Calu3 (cell line): ENCODE measurements around the gene TSHZ2. TPM values are rescaled to one million over a fixed set of nuclear protein-coding genes. Genes with fewer than 3 reads are reported as not detected.

Source experiments
- BruUV-seq: library from RNA; stranded (reverse); fragments of 400-500 nt; replicated peaks from 2 replicates; lab custom pipeline; 2021; lab: Mats Ljungman, UMichigan
- CTCF ChIA-PET: fragments of 300-600 bp; sonication (Branson Sonifier 250); formaldehyde crosslinking; loops from one replicate; lab custom pipeline; 2022; ENCODE audit warnings: antibody characterized with exemption; lab: Charles Lee
- DNase-seq: peaks from one replicate; pipeline ENCODE4 v3.0.0; 2022
- H3K27ac Mint-ChIP-seq: one replicate; pipeline ENCODE4 v1.8.0; 2022; ENCODE audit warnings: mixed read lengths; ENCODE audit not compliant: unreplicated experiment
- H3K27me3 Mint-ChIP-seq: one replicate; pipeline ENCODE4 v1.8.0; 2022; ENCODE audit warnings: mixed read lengths; ENCODE audit not compliant: unreplicated experiment
- H3K36me3 Mint-ChIP-seq: one replicate; pipeline ENCODE4 v1.8.0; 2022; ENCODE audit warnings: mild to moderate bottlenecking, moderate library complexity, mixed read lengths; ENCODE audit not compliant: insufficient read depth, unreplicated experiment
- H3K4me1 Mint-ChIP-seq: one replicate; pipeline ENCODE4 v1.8.0; 2022; ENCODE audit warnings: mild to moderate bottlenecking, low read depth, mixed read lengths; ENCODE audit not compliant: unreplicated experiment
- H3K4me3 Mint-ChIP-seq: one replicate; pipeline ENCODE4 v1.8.0; 2022; ENCODE audit warnings: mild to moderate bottlenecking, low read depth, moderate library complexity, mixed read lengths; ENCODE audit not compliant: unreplicated experiment
- H3K9me3 Mint-ChIP-seq: one replicate; pipeline ENCODE4 v1.8.0; 2022; ENCODE audit warnings: low read depth, mixed read lengths; ENCODE audit not compliant: unreplicated experiment
- CTCF ChIP-seq: fragments of 200-600 bp; IDR thresholded peaks from one replicate; pipeline ENCODE4 v1.8.0; 2022; ENCODE audit warnings: antibody characterized with exemption; ENCODE audit not compliant: unreplicated experiment
- intact Hi-C: fragments of 100-400 bp; cut with micrococcal nuclease; formaldehyde crosslinking; loops from one replicate; pipeline ENCODE4 v1.10.0; 2022; ENCODE audit not compliant: unreplicated experiment
- total RNA-seq: library from RNA; stranded (reverse); gene quantifications from 2 replicates; pipeline ENCODE4 v1.2.3, GENCODE V29; 2022

TSHZ2 gene
- total RNA-seq, 1 experiment from 2014 or later: not detected

GRCh38 chr20:53080687-53080962 lies 108.5 kb downstream of the TSHZ2 start:
- no peaks in the 10 kb centered on the region for H3K9me3 Mint-ChIP-seq
- no peak overlapping the region for H3K4me3 Mint-ChIP-seq
- no peaks in the 10 kb centered on the region for H3K27me3 Mint-ChIP-seq
- H3K27ac Mint-ChIP-seq: no peak overlapping the region
- no peak for DNase-seq
- peaks cover 11% of the 10 kb centered on the region for H3K4me1 Mint-ChIP-seq
- intact Hi-C loops: no loop called here
- BruUV-seq: no TSS peak
- no peaks in the 10 kb centered on the region for H3K36me3 Mint-ChIP-seq
- TF ChIP-seq CTCF: no peak
- CTCF ChIA-PET: interaction anchor here (0.8 kb wide), 1 partner anchor 43 kb away, joined by 3 read pairs; no protein-coding TSS in a partner anchor

GRCh38 chr20:53080969-53081871 lies 109.1 kb downstream of the TSHZ2 start:
- CTCF ChIA-PET: interaction anchor here (0.8 kb wide), 1 partner anchor 44 kb away, joined by 3 read pairs; no protein-coding TSS in a partner anchor
- H3K9me3 Mint-ChIP-seq: no peaks in the 10 kb centered on the region
- no peaks in the 10 kb centered on the region for H3K36me3 Mint-ChIP-seq
- intact Hi-C loops: no loop called here
- peaks cover 4% of the 10 kb centered on the region for H3K27me3 Mint-ChIP-seq
- no peak overlapping the region for H3K4me3 Mint-ChIP-seq
- DNase-seq: peak; percentile 82
- H3K27ac Mint-ChIP-seq: peak overlapping the region; percentile 28
- BruUV-seq: no TSS peak
- TF ChIP-seq CTCF: no peak
- peaks cover 11% of the 10 kb centered on the region for H3K4me1 Mint-ChIP-seq

- Mint-ChIP-seq H3K4me3 (no peak overlapping the region), H3K27me3 (peaks cover 13% of the 10 kb centered on the region), H3K36me3 (no peaks in the 10 kb centered on the region), H3K9me3 (no peaks in the 10 kb centered on the region), H3K4me1 (peaks cover 11% of the 10 kb centered on the region), H3K27ac (no peak overlapping the region)
- no peak for DNase-seq
- BruUV-seq: no TSS peak
- intact Hi-C loops: no loop called here
- CTCF ChIA-PET: interaction anchor here (0.5 kb wide), 1 partner anchor 1280 kb away, joined by 3 read pairs; the partner anchor contains the start of gene SALL4
- no peak for TF ChIP-seq CTCF
These were observed 110.0 kb downstream of the TSHZ2 start for GRCh38 chr20:53081916-53082863.

GRCh38 chr20:53083411-53083810 lies 111.3 kb downstream of the TSHZ2 start:
- CTCF ChIA-PET: no interaction called here
- no TSS peak for BruUV-seq
- no peaks in the 10 kb centered on the region for H3K36me3 Mint-ChIP-seq
- peaks cover 11% of the 10 kb centered on the region for H3K4me1 Mint-ChIP-seq
- intact Hi-C loops: no loop called here
- no peak overlapping the region for H3K27ac Mint-ChIP-seq
- no peak for TF ChIP-seq CTCF
- H3K4me3 Mint-ChIP-seq: no peak overlapping the region
- no peak for DNase-seq
- H3K27me3 Mint-ChIP-seq: peaks cover 26% of the 10 kb centered on the region
- H3K9me3 Mint-ChIP-seq: no peaks in the 10 kb centered on the region
